IMR-90 (cell line): ENCODE data around the gene JMJD7. TPM values are rescaled to one million over a fixed set of nuclear protein-coding genes. Genes with fewer than 3 reads are reported as not detected.

ENCODE experiments used
- ATAC-seq: fragments of 200-7000 bp; cut with Tn5 transposase; 2 replicates; pipeline ENCODE4 v1.9.1; 2020; ENCODE audit warnings: low read depth, mild to moderate bottlenecking, moderate library complexity
- BruUV-seq: library from RNA; stranded (reverse); fragments of 400-500 nt; replicated peaks from 2 replicates; lab custom pipeline; 2021; lab: Mats Ljungman, UMichigan
- CTCF ChIA-PET: fragments of 300-600 bp; formaldehyde crosslinking; extraction: SDS; loops from one replicate; lab custom pipeline; 2021; ENCODE audit warnings: antibody characterized with exemption; lab: Yijun Ruan, JAX
- POLR2A ChIA-PET: fragments of 300-600 bp; sonication (Branson Sonifier 250); formaldehyde crosslinking; loops from one replicate; lab custom pipeline; 2022; ENCODE audit warnings: antibody characterized with exemption; ENCODE audit not compliant: unreplicated experiment; lab: Charles Lee
- DNase-seq: peaks from one replicate; pipeline ENCODE4 v3.0.0; 2013
- H2AFZ ChIP-seq: replicated peaks from 2 replicates; pipeline ENCODE3; 2013; ENCODE audit warnings: low read length, mild to moderate bottlenecking; ENCODE audit not compliant: poor library complexity
- H2AK5ac ChIP-seq: 2 replicates; pipeline ENCODE4 v1.6.1; 2013; ENCODE audit warnings: low read depth, low read length, inconsistent platforms
- H2AK9ac ChIP-seq: replicated peaks from 2 replicates; pipeline ENCODE3; 2013; ENCODE audit warnings: mild to moderate bottlenecking, low read depth, low read length, moderate library complexity; ENCODE audit not compliant: poor library complexity
- H2BK120ac ChIP-seq: 2 replicates; pipeline ENCODE4 v1.6.1; 2013; ENCODE audit warnings: low read depth, low read length, inconsistent platforms
- H2BK15ac ChIP-seq: 3 replicates; pipeline ENCODE4 v1.6.1; 2013; ENCODE audit warnings: low read depth, low read length, inconsistent platforms
- H2BK20ac ChIP-seq: 2 replicates; pipeline ENCODE4 v1.6.1; 2013; ENCODE audit warnings: low read depth, mild to moderate bottlenecking, inconsistent platforms, low read length, moderate library complexity
- H2BK5ac ChIP-seq: 2 replicates; pipeline ENCODE4 v1.6.1; 2013; ENCODE audit warnings: mild to moderate bottlenecking, low read depth, low read length, inconsistent platforms; ENCODE audit not compliant: poor library complexity, severe bottlenecking
- H3K14ac ChIP-seq: replicated peaks from 2 replicates; pipeline ENCODE4 v1.6.1; 2013; ENCODE audit warnings: low read depth, low read length, inconsistent platforms
- H3K18ac ChIP-seq: 2 replicates; pipeline ENCODE4 v1.6.1; 2013; ENCODE audit warnings: low read depth, low read length, control low read depth
- H3K23ac ChIP-seq: 2 replicates; pipeline ENCODE4 v1.6.1; 2013; ENCODE audit warnings: low read depth, low read length, inconsistent platforms
- H3K27ac ChIP-seq: 2 replicates; pipeline ENCODE4 v1.5.1; 2013; ENCODE audit warnings: mild to moderate bottlenecking, control low read depth, low read length; ENCODE audit not compliant: insufficient read depth
- H3K27me3 ChIP-seq: 2 replicates; pipeline ENCODE4 v1.6.1; 2013; ENCODE audit warnings: low read length; ENCODE audit not compliant: control insufficient read depth, insufficient read depth
- H3K36me3 ChIP-seq: 2 replicates; pipeline ENCODE4 v1.6.1; 2013; ENCODE audit warnings: low read length, mixed read lengths; ENCODE audit not compliant: control insufficient read depth, insufficient read depth
- H3K4ac ChIP-seq: 2 replicates; pipeline ENCODE4 v1.6.1; 2013; ENCODE audit warnings: low read depth, low read length, inconsistent platforms
- H3K4me1 ChIP-seq: 2 replicates; pipeline ENCODE4 v1.6.1; 2013; ENCODE audit warnings: low read length, mixed read lengths; ENCODE audit not compliant: control insufficient read depth, insufficient read depth
- H3K4me2 ChIP-seq: 2 replicates; pipeline ENCODE4 v1.6.1; 2013; ENCODE audit warnings: low read depth, mild to moderate bottlenecking, control low read depth, low read length, moderate library complexity
- H3K4me3 ChIP-seq: 2 replicates; pipeline ENCODE4 v1.5.1; 2013; ENCODE audit warnings: low read depth, mild to moderate bottlenecking, control low read depth, low read length, moderate library complexity; ENCODE audit not compliant: insufficient read depth
- H3K56ac ChIP-seq: 2 replicates; pipeline ENCODE4 v1.6.1; 2013; ENCODE audit warnings: low read length, inconsistent platforms; ENCODE audit not compliant: insufficient read depth; ENCODE audit errors: extremely low read depth
- H3K79me1 ChIP-seq, 2 experiments: 2 replicates each; pipeline ENCODE4 v1.6.1; 2013; ENCODE audit warnings: low read length in 2 of 2, inconsistent platforms in 1 of 2, low read depth in 1 of 2
- H3K9ac ChIP-seq: 2 replicates; pipeline ENCODE4 v1.6.1; 2013; ENCODE audit warnings: low read depth, low read length, control low read depth
- H3K9me1 ChIP-seq: 2 replicates; pipeline ENCODE4 v1.6.1; 2013; ENCODE audit warnings: low read length, inconsistent platforms; ENCODE audit not compliant: insufficient read depth
- H3K9me3 ChIP-seq: 2 replicates; pipeline ENCODE4 v1.6.1; 2013; ENCODE audit warnings: low read length; ENCODE audit not compliant: control insufficient read depth, insufficient read depth
- H4K20me1 ChIP-seq: 2 replicates; pipeline ENCODE4 v1.6.1; 2013; ENCODE audit warnings: low read length, inconsistent platforms; ENCODE audit not compliant: insufficient read depth
- H4K5ac ChIP-seq: 2 replicates; pipeline ENCODE4 v1.6.1; 2013; ENCODE audit warnings: mild to moderate bottlenecking, low read depth, low read length, control low read depth
- H4K8ac ChIP-seq, 2 experiments: 2 replicates each; pipeline ENCODE4 v1.6.1; 2013; ENCODE audit warnings: low read depth in 2 of 2, low read length in 2 of 2, control low read depth in 1 of 2, inconsistent platforms in 1 of 2
- H4K91ac ChIP-seq: 2 replicates; pipeline ENCODE4 v1.6.1; 2013; ENCODE audit warnings: low read depth, low read length, inconsistent platforms; ENCODE audit not compliant: insufficient read depth
- BHLHE40 ChIP-seq: fragments of 150-350 bp; IDR thresholded peaks from 2 replicates; pipeline ENCODE4 v1.6.1; 2016; ENCODE audit warnings: mild to moderate bottlenecking, low read depth, low read length
- CEBPB ChIP-seq: IDR thresholded peaks from 2 replicates; pipeline ENCODE4 v1.6.1; 2012; ENCODE audit warnings: low read depth, low read length, improper control_type of control experiment
- CHD1 ChIP-seq: IDR thresholded peaks from 2 replicates; pipeline ENCODE4 v1.6.1; 2012; ENCODE audit warnings: low read depth, low read length, improper control_type of control experiment
- FOS ChIP-seq: fragments of 150-350 bp; IDR thresholded peaks from 2 replicates; pipeline ENCODE4 v1.6.1; 2016; ENCODE audit warnings: low read depth, low read length
- MAFK ChIP-seq: IDR thresholded peaks from 2 replicates; pipeline ENCODE4 v1.6.1; 2012; ENCODE audit warnings: low read depth, low read length, improper control_type of control experiment
- MAZ ChIP-seq: IDR thresholded peaks from 2 replicates; pipeline ENCODE4 v1.6.1; 2012; ENCODE audit warnings: low read depth, mild to moderate bottlenecking, low read length, improper control_type of control experiment, moderate library complexity, borderline replicate concordance
- MXI1 ChIP-seq: IDR thresholded peaks from 2 replicates; pipeline ENCODE4 v1.6.1; 2012; ENCODE audit warnings: low read depth, mild to moderate bottlenecking, low read length, moderate library complexity, borderline replicate concordance
- NFE2L2 ChIP-seq: fragments of 150-350 bp; IDR thresholded peaks from 2 replicates; pipeline ENCODE4 v1.6.1; 2016; ENCODE audit warnings: low read depth, mild to moderate bottlenecking, low read length
- POLR2A ChIP-seq: IDR thresholded peaks from 2 replicates; pipeline ENCODE4 v1.6.1; 2012; ENCODE audit warnings: mild to moderate bottlenecking, low read depth, low read length
- RAD21 ChIP-seq: IDR thresholded peaks from 2 replicates; pipeline ENCODE4 v1.6.1; 2012; ENCODE audit warnings: low read length, improper control_type of control experiment
- RCOR1 ChIP-seq: IDR thresholded peaks from 2 replicates; pipeline ENCODE4 v1.6.1; 2012; ENCODE audit warnings: mild to moderate bottlenecking, low read length, improper control_type of control experiment; ENCODE audit not compliant: insufficient replicate concordance
- RFX5 ChIP-seq: IDR thresholded peaks from 2 replicates; pipeline ENCODE4 v1.8.0; 2012; ENCODE audit warnings: low read depth, mild to moderate bottlenecking, low read length, moderate library complexity
- SMC3 ChIP-seq: fragments of 150-350 bp; IDR thresholded peaks from 2 replicates; pipeline ENCODE4 v1.6.1; 2016; ENCODE audit warnings: low read depth, mild to moderate bottlenecking, antibody characterized with exemption, low read length, moderate library complexity
- WGBS, 2 experiments: methylation state at CpG; one replicate each; pipeline versions ENCODE4 v1.1.5 to v1.1.7; 2013; ENCODE audit warnings: missing lambda C conversion rate in 2 of 2; ENCODE audit not compliant: insufficient read length in 1 of 2; ENCODE audit errors: extremely low coverage in 2 of 2; 5-methylcytosine and 5-hydroxymethylcytosine counted together
- dilution Hi-C: fragments of 300-500 bp; cut with HindIII; formaldehyde crosslinking; loops from one replicate; pipeline ENCODE4 v1.14.3; 2018; ENCODE audit warnings: low sequenced_read_pairs; ENCODE audit not compliant: unreplicated experiment
- in situ Hi-C: fragments of 300-500 bp; cut with MboI; formaldehyde crosslinking; loops from 3 replicates; pipeline ENCODE4 v1.14.3; 2019; ENCODE audit warnings: low sequenced_read_pairs, inconsistent platforms, mixed read lengths
- intact Hi-C: fragments of 100-400 bp; cut with micrococcal nuclease; formaldehyde crosslinking; loops from 2 replicates; pipeline ENCODE4 v1.10.0; 2022
- polyA plus RNA-seq, 3 experiments: library from polyadenylated mRNA; depleted of rRNA; stranded (reverse); fragments of >200 nt; gene quantifications; 2 replicates each; pipeline ENCODE4 v1.2.3, GENCODE V29; 2012; ENCODE audit warnings: low replicate concordance in 1 of 3
- total RNA-seq: library from RNA; depleted of rRNA; stranded (reverse); fragments of >200 nt; gene quantifications from 2 replicates; pipeline ENCODE4 v1.2.3, GENCODE V29; 2012
- TF ChIP-seq, protein P1 (sequence below): fragments of 150-350 bp; IDR thresholded peaks from 2 replicates; pipeline ENCODE4 v1.6.1; 2017; ENCODE audit warnings: mild to moderate bottlenecking, antibody characterized with exemption, low read length, low read depth
- TF ChIP-seq, protein P2 (sequence below): conservative IDR thresholded peaks from 2 replicates; pipeline ENCODE4 v1.5.1; 2012; ENCODE audit warnings: mild to moderate bottlenecking, low read depth, low read length, improper control_type of control experiment
- TF ChIP-seq, protein P3 (sequence below): fragments of 150-350 bp; IDR thresholded peaks from 2 replicates; pipeline ENCODE4 v1.6.1; 2016; ENCODE audit warnings: low read depth, mild to moderate bottlenecking, low read length, moderate library complexity, borderline replicate concordance

Gene JMJD7
- total and polyA plus RNA-seq, 2 of the 4 experiments (the other 2 are of a cell fraction), result 5.0 to 6.3 TPM

DNA sequence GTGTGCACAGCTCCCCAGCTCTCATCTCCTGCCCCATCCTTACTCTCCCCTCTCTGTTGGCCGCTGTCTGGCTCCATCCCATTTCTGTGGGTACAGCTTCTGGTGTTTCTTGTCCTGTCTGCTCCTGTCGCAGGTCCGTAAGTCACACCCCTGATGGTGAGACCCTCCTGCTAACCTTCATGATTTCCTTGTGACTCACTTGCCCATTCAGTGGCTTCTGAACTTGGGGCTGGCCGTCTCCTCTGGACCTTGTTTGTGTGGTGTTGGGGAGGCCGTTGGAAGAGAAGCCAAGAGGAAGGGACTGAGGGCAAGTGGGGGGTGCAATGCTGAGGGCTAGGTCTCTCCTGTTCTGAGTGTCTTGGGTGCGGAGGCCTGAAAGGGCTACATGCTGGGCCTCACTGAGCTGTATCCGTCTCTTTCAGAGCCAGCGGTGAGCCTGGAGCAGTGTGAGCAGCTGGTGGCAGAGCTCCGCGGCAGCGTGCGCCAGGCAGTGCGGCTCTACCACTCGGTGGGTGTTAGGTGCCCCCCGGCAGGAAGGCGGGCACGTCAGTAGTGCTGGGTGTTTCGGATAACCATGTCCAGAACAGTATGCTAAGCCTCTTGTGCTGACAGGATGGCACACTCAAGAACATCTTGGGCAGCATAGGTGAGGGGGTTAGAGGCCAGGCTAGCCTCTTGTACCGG is 3.7 kb upstream of the JMJD7 start:
- BruUV-seq, result no TSS peak

More for the DNA sequence above, 3.7 kb upstream of the JMJD7 start:
- peaks cover 2% of the 10 kb centered on the region; the same call in 1 of the 2 replicates for H3K4me1 ChIP-seq
- H3K9me1 ChIP-seq, result no peaks in the 10 kb centered on the region
- ATAC-seq, result no peak
- no peak overlapping the region for H2BK15ac ChIP-seq
- peak overlapping the region; percentile 9 for H2AK9ac ChIP-seq
- ChIA-PET POLR2A (no interaction called here), CTCF (no interaction called here)
- no peak overlapping the region for H3K4me2 ChIP-seq
- in situ Hi-C loops (no loop called here), dilution Hi-C loops (no loop called here), intact Hi-C loops (no loop called here)
- no peak overlapping the region for H4K91ac ChIP-seq
- no peak overlapping the region for H3K14ac ChIP-seq
- no peaks in the 10 kb centered on the region for H3K27me3 ChIP-seq
- no peak for TF ChIP-seq FOS
- no peak for TF ChIP-seq RFX5
- TF ChIP-seq BHLHE40, result no peak
- no peak for TF ChIP-seq CEBPB
- TF ChIP-seq POLR2A, result no peak
- no peak for TF ChIP-seq MXI1
- TF ChIP-seq, protein P1, sequence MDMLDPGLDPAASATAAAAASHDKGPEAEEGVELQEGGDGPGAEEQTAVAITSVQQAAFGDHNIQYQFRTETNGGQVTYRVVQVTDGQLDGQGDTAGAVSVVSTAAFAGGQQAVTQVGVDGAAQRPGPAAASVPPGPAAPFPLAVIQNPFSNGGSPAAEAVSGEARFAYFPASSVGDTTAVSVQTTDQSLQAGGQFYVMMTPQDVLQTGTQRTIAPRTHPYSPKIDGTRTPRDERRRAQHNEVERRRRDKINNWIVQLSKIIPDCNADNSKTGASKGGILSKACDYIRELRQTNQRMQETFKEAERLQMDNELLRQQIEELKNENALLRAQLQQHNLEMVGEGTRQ, result no peak
- TF ChIP-seq NFE2L2, result no peak
- TF ChIP-seq SMC3, result no peak
- TF ChIP-seq CHD1, result no peak
- TF ChIP-seq MAZ, result no peak
- TF ChIP-seq RCOR1, result no peak
- no peak for TF ChIP-seq MAFK
- no peak for TF ChIP-seq RAD21
- TF ChIP-seq, protein P2, sequence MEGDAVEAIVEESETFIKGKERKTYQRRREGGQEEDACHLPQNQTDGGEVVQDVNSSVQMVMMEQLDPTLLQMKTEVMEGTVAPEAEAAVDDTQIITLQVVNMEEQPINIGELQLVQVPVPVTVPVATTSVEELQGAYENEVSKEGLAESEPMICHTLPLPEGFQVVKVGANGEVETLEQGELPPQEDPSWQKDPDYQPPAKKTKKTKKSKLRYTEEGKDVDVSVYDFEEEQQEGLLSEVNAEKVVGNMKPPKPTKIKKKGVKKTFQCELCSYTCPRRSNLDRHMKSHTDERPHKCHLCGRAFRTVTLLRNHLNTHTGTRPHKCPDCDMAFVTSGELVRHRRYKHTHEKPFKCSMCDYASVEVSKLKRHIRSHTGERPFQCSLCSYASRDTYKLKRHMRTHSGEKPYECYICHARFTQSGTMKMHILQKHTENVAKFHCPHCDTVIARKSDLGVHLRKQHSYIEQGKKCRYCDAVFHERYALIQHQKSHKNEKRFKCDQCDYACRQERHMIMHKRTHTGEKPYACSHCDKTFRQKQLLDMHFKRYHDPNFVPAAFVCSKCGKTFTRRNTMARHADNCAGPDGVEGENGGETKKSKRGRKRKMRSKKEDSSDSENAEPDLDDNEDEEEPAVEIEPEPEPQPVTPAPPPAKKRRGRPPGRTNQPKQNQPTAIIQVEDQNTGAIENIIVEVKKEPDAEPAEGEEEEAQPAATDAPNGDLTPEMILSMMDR, result no peak
- TF ChIP-seq, protein P3, sequence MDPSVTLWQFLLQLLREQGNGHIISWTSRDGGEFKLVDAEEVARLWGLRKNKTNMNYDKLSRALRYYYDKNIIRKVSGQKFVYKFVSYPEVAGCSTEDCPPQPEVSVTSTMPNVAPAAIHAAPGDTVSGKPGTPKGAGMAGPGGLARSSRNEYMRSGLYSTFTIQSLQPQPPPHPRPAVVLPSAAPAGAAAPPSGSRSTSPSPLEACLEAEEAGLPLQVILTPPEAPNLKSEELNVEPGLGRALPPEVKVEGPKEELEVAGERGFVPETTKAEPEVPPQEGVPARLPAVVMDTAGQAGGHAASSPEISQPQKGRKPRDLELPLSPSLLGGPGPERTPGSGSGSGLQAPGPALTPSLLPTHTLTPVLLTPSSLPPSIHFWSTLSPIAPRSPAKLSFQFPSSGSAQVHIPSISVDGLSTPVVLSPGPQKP, result no peak
- H3K27ac ChIP-seq, result no peak overlapping the region
- H4K8ac ChIP-seq, result no peak overlapping the region
- H2BK5ac ChIP-seq, result no peak overlapping the region
- H3K23ac ChIP-seq, result no peak overlapping the region
- H4K20me1 ChIP-seq, result no peaks in the 10 kb centered on the region; the same call in 1 of the 2 replicates
- no peak overlapping the region for H4K5ac ChIP-seq
- no peak overlapping the region for H3K56ac ChIP-seq
- H3K79me1 ChIP-seq, result peaks cover 9 to 11% of the 10 kb centered on the region in 2 experiments; a peak in 3 of 4 replicates
- H3K18ac ChIP-seq, result no peak overlapping the region
- no peaks in the 10 kb centered on the region for H3K9me3 ChIP-seq
- H2AK5ac ChIP-seq, result no peak overlapping the region
- no peak overlapping the region for H3K4ac ChIP-seq
- no peak overlapping the region for H2AFZ ChIP-seq
- no peak for DNase-seq
- no peak overlapping the region for H3K9ac ChIP-seq
- no peak overlapping the region for H2BK20ac ChIP-seq
- no peak overlapping the region for H3K4me3 ChIP-seq
- H3K36me3 ChIP-seq, result peaks cover 57% of the 10 kb centered on the region
- WGBS, 2 experiments, result 96% methylated on average over 14 of the region's 19 CpGs; no CpG with 5 or more reads in 1 of the 2 experiments
- no peak overlapping the region for H2BK120ac ChIP-seq
